Prostate gland (tissue), 2 donors: ENCODE data around the gene CDKN1A. TPM values are rescaled to one million over a fixed set of nuclear protein-coding genes. Genes with fewer than 3 reads are reported as not detected.

Experiments used
- DNase-seq: peaks from one replicate; pipeline ENCODE4 v3.0.0-alpha.2; 2019; ENCODE audit warnings: low spot score
- H3K27ac ChIP-seq, 2 donors: fragments of 200-600 bp; sonication (generic); 2 replicates each; pipeline ENCODE4 v1.5.1; 2017 to 2019
- H3K27me3 ChIP-seq: fragments of 200-600 bp; sonication (generic); replicated peaks from 2 replicates; pipeline ENCODE4 v1.5.1; 2019; ENCODE audit not compliant: insufficient read depth
- H3K36me3 ChIP-seq, 2 donors: fragments of 200-600 bp; sonication (generic); 1 replicate in 1 of 2; 2 replicates in 1 of 2; pipeline versions ENCODE4 v1.5.1 to v1.8.1; 2017 to 2019
- H3K4me1 ChIP-seq: fragments of 200-600 bp; sonication (generic); replicated peaks from 2 replicates; pipeline ENCODE4 v1.5.1; 2019
- H3K4me3 ChIP-seq, 2 donors: fragments of 200-600 bp; sonication (generic); 2 replicates each; pipeline ENCODE4 v1.5.1; 2017 to 2019
- H3K9me3 ChIP-seq: fragments of 200-600 bp; sonication (generic); 2 replicates; pipeline ENCODE4 v1.5.1; 2017
- CTCF ChIP-seq, 4 experiments: fragments of 200-600 bp in 2 of 4; fragments of 450-650 bp in 2 of 4; sonication (generic) in 2 of 4; IDR thresholded peaks; 1 replicate in 3 of 4; 2 replicates in 1 of 4; pipeline ENCODE4 v1.5.1; 2016 to 2019; ENCODE audit warnings: antibody characterized with exemption in 4 of 4, mild to moderate bottlenecking in 2 of 4, moderate library complexity in 2 of 4
- POLR2A ChIP-seq: fragments of 450-650 bp; IDR thresholded peaks from one replicate; pipeline ENCODE4 v1.6.1; 2016; ENCODE audit warnings: antibody characterized with exemption, mild to moderate bottlenecking
- POLR2AphosphoS5 ChIP-seq: sonication (generic); formaldehyde crosslinking; IDR thresholded peaks from one replicate; pipeline ENCODE4 v1.6.1; 2017; ENCODE audit warnings: antibody characterized with exemption
- WGBS: methylation state at CpG from one replicate; pipeline ENCODE4 v1.1.5; 2018; 5-methylcytosine and 5-hydroxymethylcytosine counted together
- intact Hi-C: fragments of 100-400 bp; cut with DNase I; formaldehyde crosslinking; loops from one replicate; pipeline ENCODE4 v1.14.2; 2022
- total RNA-seq, 2 donors: library from RNA; depleted of rRNA; stranded (reverse); fragments of >200 nt; gene quantifications; one replicate each; pipeline ENCODE4 v1.1.0, GENCODE V29; 2016

The CDKN1A gene
- total RNA-seq, 2 donors from 2014 or later, result 69.7 to 148 TPM

GRCh38 chr6:36671687-36672375, 6.7 kb upstream of the CDKN1A start:
- Histone ChIP-seq H3K27me3 (no peaks in the 10 kb centered on the region), H3K9me3 (no peaks in the 10 kb centered on the region), H3K36me3 (no peaks in the 10 kb centered on the region), H3K27ac (no peak overlapping the region), H3K4me1 (no peaks in the 10 kb centered on the region), H3K4me3 (no peak overlapping the region)
- DNase-seq, result no peak
- WGBS, result 66% methylated on average over 6 of the region's 6 CpGs
- intact Hi-C loops, result no loop called here
- TF ChIP-seq POLR2AphosphoS5 (no peak), POLR2A (no peak), CTCF (IDR thresholded peaks at IDR 0.05) (no peak)

DNA sequence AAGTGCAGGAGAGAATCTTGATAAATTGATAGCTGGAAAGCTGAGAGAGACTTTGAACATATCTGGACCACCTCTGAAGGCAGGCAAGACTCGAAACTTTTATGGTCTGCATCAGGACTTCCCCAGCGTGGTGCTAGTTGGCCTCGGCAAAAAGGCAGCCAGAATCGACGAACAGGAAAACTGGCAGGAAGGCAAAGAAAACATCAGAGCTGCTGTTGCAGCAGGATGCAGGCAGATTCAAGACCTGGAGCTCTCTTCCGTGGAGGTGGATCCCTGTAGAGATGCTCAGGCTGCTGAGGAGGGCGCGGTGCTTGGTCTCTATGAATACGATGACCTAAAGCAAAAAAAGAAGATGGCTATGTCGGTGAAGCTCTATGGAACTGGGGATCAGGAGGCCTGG, 4.6 kb upstream of the CDKN1A start:
- Histone ChIP-seq H3K4me1 (no peaks in the 10 kb centered on the region), H3K4me3 (no peak overlapping the region), H3K27me3 (no peaks in the 10 kb centered on the region), H3K9me3 (no peaks in the 10 kb centered on the region), H3K36me3 (no peaks in the 10 kb centered on the region), H3K27ac (no peak overlapping the region)
- intact Hi-C loops, result no loop called here
- no peak for TF ChIP-seq POLR2A
- TF ChIP-seq CTCF (IDR thresholded peaks at IDR 0.05), result no peak
- no peak for TF ChIP-seq POLR2AphosphoS5
- no peak for DNase-seq
- WGBS, result 63% methylated on average over 10 of the region's 10 CpGs

- Histone ChIP-seq H3K9me3 (no peaks in the 10 kb centered on the region), H3K4me3 (no peak overlapping the region), H3K27me3 (no peaks in the 10 kb centered on the region), H3K4me1 (no peaks in the 10 kb centered on the region), H3K36me3 (no peaks in the 10 kb centered on the region), H3K27ac (no peak overlapping the region)
- 84% methylated on average over 7 of the region's 7 CpGs for WGBS
- intact Hi-C loops, result no loop called here
- TF ChIP-seq POLR2A, result no peak
- TF ChIP-seq POLR2AphosphoS5, result no peak
- TF ChIP-seq CTCF (IDR thresholded peaks at IDR 0.05), result no peak
- DNase-seq, result no peak
Observed at GRCh38 chr6:36674942-36675341, 3.6 kb upstream of the CDKN1A start.

GRCh38 chr6:36676141-36677058, 2.1 kb upstream of the CDKN1A start:
- Histone ChIP-seq H3K27me3 (no peaks in the 10 kb centered on the region), H3K36me3 (no peaks in the 10 kb centered on the region), H3K27ac (peak overlapping the region; percentile 89 to 92), H3K4me1 (no peaks in the 10 kb centered on the region), H3K4me3 (no peak overlapping the region), H3K9me3 (no peaks in the 10 kb centered on the region)
- intact Hi-C loops, result no loop called here
- peak; percentile 23 for DNase-seq
- WGBS, result 54% methylated on average over 4 of the region's 4 CpGs
- TF ChIP-seq POLR2A, result no peak
- TF ChIP-seq CTCF (IDR thresholded peaks at IDR 0.05), result no peak
- TF ChIP-seq POLR2AphosphoS5, result no peak
